ENCODE results near the gene TRIM10.
"Not testable (repeated sequence)": the region's sequence is repeated elsewhere in the genome, so short reads cannot be mapped to it uniquely, and the experiment has no call there.

The TRIM10 gene

DNA sequence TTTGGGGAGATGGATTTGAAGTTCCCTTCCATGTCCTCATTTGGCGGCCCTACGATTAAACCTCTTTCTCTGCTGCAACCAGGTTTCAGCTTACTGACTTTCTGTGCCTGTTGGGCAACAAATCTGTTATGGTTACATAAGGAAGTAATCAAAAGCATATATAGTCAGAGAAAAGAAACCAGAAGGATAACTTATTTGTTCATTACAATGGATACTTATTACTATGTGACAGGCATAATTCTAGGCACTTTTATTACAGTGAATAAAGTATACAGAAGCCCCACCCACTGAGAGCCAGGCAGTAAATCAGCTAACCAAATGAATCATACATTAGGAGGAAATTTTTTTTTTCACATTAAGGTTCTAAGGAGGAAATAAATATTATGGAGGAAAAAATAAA lies 38.5 kb downstream of the TRIM10 start:
- TF ChIP-seq, protein P1, sequence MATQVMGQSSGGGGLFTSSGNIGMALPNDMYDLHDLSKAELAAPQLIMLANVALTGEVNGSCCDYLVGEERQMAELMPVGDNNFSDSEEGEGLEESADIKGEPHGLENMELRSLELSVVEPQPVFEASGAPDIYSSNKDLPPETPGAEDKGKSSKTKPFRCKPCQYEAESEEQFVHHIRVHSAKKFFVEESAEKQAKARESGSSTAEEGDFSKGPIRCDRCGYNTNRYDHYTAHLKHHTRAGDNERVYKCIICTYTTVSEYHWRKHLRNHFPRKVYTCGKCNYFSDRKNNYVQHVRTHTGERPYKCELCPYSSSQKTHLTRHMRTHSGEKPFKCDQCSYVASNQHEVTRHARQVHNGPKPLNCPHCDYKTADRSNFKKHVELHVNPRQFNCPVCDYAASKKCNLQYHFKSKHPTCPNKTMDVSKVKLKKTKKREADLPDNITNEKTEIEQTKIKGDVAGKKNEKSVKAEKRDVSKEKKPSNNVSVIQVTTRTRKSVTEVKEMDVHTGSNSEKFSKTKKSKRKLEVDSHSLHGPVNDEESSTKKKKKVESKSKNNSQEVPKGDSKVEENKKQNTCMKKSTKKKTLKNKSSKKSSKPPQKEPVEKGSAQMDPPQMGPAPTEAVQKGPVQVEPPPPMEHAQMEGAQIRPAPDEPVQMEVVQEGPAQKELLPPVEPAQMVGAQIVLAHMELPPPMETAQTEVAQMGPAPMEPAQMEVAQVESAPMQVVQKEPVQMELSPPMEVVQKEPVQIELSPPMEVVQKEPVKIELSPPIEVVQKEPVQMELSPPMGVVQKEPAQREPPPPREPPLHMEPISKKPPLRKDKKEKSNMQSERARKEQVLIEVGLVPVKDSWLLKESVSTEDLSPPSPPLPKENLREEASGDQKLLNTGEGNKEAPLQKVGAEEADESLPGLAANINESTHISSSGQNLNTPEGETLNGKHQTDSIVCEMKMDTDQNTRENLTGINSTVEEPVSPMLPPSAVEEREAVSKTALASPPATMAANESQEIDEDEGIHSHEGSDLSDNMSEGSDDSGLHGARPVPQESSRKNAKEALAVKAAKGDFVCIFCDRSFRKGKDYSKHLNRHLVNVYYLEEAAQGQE (IDR thresholded peaks at IDR 0.05; ENCODE audit: insufficient replicate concordance, low read depth): no peak
- TF ChIP-seq POLR2AphosphoS5 (IDR thresholded peaks at IDR 0.05; ENCODE audit: low read depth): no peak
- TF ChIP-seq SPI1 (IDR thresholded peaks at IDR 0.05; ENCODE audit: borderline replicate concordance, low read depth): no peak
- TF ChIP-seq GABPA (IDR thresholded peaks at IDR 0.05; ENCODE audit: low read depth): no peak
- TF ChIP-seq, protein P2, sequence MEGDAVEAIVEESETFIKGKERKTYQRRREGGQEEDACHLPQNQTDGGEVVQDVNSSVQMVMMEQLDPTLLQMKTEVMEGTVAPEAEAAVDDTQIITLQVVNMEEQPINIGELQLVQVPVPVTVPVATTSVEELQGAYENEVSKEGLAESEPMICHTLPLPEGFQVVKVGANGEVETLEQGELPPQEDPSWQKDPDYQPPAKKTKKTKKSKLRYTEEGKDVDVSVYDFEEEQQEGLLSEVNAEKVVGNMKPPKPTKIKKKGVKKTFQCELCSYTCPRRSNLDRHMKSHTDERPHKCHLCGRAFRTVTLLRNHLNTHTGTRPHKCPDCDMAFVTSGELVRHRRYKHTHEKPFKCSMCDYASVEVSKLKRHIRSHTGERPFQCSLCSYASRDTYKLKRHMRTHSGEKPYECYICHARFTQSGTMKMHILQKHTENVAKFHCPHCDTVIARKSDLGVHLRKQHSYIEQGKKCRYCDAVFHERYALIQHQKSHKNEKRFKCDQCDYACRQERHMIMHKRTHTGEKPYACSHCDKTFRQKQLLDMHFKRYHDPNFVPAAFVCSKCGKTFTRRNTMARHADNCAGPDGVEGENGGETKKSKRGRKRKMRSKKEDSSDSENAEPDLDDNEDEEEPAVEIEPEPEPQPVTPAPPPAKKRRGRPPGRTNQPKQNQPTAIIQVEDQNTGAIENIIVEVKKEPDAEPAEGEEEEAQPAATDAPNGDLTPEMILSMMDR (IDR thresholded peaks at IDR 0.05; ENCODE audit: insufficient read depth, low read length): no peak
- H3K27ac ChIP-seq (replicated peaks): no peak overlapping the region
- DNase-seq (ENCODE audit: low read depth in 1 of 2, low spot score in 1 of 2): no peak
- no peak overlapping the region for H3K4me3 ChIP-seq (replicated peaks; ENCODE audit: insufficient read depth, low read length)
- H3K27me3 ChIP-seq (ENCODE audit: insufficient read depth, poor library complexity, severe bottlenecking): peaks cover 3% of the 10 kb centered on the region

DNA sequence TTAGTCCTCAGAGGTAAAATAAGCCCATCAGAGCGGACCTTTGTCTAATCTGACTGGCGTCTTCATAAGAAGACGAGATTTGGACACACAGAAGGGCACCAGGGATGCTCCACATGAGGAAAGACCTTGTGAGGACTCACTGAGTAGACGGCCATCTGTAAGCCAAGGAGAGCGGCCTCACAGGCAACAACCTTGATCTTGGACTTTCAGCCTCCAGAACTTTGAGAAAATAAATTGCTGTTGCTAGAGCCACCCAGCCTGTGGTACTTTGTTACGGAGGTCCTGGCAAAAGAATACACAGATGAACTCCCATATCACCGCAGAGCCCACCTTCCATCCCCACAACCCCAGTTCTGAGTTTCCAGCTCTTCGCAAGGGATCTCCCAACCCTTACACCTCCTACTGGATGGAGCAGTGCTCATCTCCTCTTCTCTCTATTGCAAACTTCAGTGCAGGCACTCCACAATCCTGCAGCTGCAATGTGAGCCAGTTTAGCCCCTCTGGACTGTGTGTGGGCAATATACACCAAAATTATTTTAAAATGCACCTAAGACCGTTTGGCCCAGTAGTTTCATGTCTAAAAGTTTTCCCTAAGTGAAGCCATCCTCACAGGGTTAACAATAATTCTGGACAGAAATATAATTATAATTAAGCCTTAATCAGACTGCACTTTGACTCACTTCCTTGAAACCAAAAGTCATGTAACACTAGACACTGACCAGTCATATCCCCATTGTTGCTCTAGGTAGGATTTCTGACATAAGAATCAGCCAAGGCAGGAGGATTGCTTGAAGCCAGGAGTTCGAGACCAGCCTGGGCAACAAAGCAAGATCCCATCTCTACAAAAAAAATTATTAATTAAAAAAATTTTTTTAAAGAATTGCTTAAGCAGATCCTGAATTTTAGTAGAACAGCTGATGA lies 39.3 kb downstream of the TRIM10 start:
- Histone ChIP-seq H3K4me3 (replicated peaks; ENCODE audit: insufficient read depth, low read length) (no peak overlapping the region), H3K27me3 (ENCODE audit: insufficient read depth, poor library complexity, severe bottlenecking) (peaks cover 3% of the 10 kb centered on the region), H3K27ac (replicated peaks) (no peak overlapping the region)
- DNase-seq (ENCODE audit: low read depth in 1 of 2, low spot score in 1 of 2): no peak
- TF ChIP-seq POLR2AphosphoS5 (IDR thresholded peaks at IDR 0.05; ENCODE audit: low read depth): no peak
- TF ChIP-seq, protein P2 (IDR thresholded peaks at IDR 0.05; ENCODE audit: insufficient read depth, low read length): no peak
- TF ChIP-seq SPI1 (IDR thresholded peaks at IDR 0.05; ENCODE audit: borderline replicate concordance, low read depth): no peak
- TF ChIP-seq GABPA (IDR thresholded peaks at IDR 0.05; ENCODE audit: low read depth): no peak
- TF ChIP-seq, protein P1 (IDR thresholded peaks at IDR 0.05; ENCODE audit: insufficient replicate concordance, low read depth): no peak

DNA sequence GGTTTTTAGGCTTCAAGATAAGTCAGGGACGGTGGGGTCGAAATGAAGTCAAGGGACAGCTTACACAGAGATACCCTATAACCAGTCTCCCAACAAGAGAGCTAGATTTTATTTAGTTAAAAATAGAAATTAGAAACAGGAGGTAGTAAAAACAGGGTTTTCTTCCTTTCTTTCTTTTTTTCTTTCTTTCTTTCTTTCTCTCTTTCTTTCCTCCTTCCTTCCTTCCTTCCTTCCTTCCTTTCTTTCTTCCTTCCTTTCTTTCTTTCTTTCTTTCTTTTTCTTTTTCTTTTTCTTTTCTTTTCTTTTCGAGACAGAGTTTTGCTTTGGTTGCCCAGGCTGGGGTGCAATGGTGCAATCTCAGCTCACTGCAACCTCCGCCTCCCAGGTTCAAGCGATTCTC lies 42.3 kb downstream of the TRIM10 start:
- H3K4me3 ChIP-seq (replicated peaks; ENCODE audit: insufficient read depth, low read length); DNase-seq (ENCODE audit: low read depth in 1 of 2, low spot score in 1 of 2); H3K27ac ChIP-seq (replicated peaks); H3K27me3 ChIP-seq (ENCODE audit: insufficient read depth, poor library complexity, severe bottlenecking): not testable (repeated sequence)

DNA sequence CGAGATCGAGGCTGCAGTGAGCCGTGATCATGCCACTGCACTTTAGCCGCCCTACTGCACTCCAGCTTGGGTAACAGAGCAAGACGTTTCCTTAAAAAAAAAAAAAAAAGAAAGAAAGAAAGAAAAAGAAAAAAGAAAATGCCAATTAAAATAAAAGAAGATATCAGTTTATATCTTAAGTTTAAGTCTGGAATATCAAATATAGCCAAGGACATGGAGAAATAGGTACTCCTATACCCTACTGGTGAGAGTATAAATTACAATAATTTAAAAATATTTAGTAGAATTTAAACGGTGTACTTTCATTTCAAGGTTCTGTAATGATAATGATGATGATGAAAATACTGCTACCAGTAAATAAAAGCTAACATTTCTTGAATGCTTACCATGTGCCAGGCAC lies 44.3 kb downstream of the TRIM10 start:
- no peak for DNase-seq (ENCODE audit: low read depth in 1 of 2, low spot score in 1 of 2)
- Histone ChIP-seq H3K27me3 (ENCODE audit: insufficient read depth, poor library complexity, severe bottlenecking) (peaks cover 20% of the 10 kb centered on the region), H3K4me3 (replicated peaks; ENCODE audit: insufficient read depth, low read length) (no peak overlapping the region), H3K27ac (replicated peaks) (no peak overlapping the region)
- TF ChIP-seq SPI1 (IDR thresholded peaks at IDR 0.05; ENCODE audit: borderline replicate concordance, low read depth): no peak
- TF ChIP-seq, protein P1 (IDR thresholded peaks at IDR 0.05; ENCODE audit: insufficient replicate concordance, low read depth): no peak
- TF ChIP-seq GABPA (IDR thresholded peaks at IDR 0.05; ENCODE audit: low read depth): no peak
- TF ChIP-seq POLR2AphosphoS5 (IDR thresholded peaks at IDR 0.05; ENCODE audit: low read depth): no peak
- TF ChIP-seq, protein P2 (IDR thresholded peaks at IDR 0.05; ENCODE audit: insufficient read depth, low read length): no peak

Data from HL-60 (cell line).